GM12878 (cell line): ENCODE measurements around the gene COL1A2. TPM values are rescaled to one million over a fixed set of nuclear protein-coding genes. Genes with fewer than 3 reads are reported as not detected.

ENCODE experiments used
- ASH2L ChIP-seq: fragments of 300-600, 200-600 bp; sonication (generic); IDR thresholded peaks from 2 replicates; pipeline ENCODE4 v1.6.1; 2017; ENCODE audit warnings: low read depth, mild to moderate bottlenecking, borderline replicate concordance
- CTCF ChIP-seq, 3 experiments: IDR thresholded peaks in 2 of 3; conservative IDR thresholded peaks in 1 of 3; 2 replicates each; pipeline ENCODE4 v1.5.1; 2011; ENCODE audit warnings: low read depth in 3 of 3, low read length in 3 of 3, mild to moderate bottlenecking in 3 of 3, control low read depth in 2 of 3, moderate library complexity in 2 of 3, inconsistent platforms in 1 of 3, mixed read lengths in 1 of 3; ENCODE audit not compliant: control insufficient read depth in 2 of 3, insufficient read depth in 1 of 3; ENCODE audit errors: extremely low read depth in 1 of 3
- E4F1 ChIP-seq: fragments of 450-650 bp; IDR thresholded peaks from 2 replicates; pipeline ENCODE4 v1.6.1; 2018; ENCODE audit warnings: borderline replicate concordance, mild to moderate bottlenecking; ENCODE audit not compliant: partially characterized antibody
- GABPA ChIP-seq: IDR thresholded peaks from 2 replicates; pipeline ENCODE4 v1.6.1; 2014; ENCODE audit warnings: antibody characterized with exemption, low read depth, mild to moderate bottlenecking, inconsistent platforms
- IKZF2 ChIP-seq, 2 experiments: fragments of 450-650 bp; IDR thresholded peaks; 2 replicates each; pipeline ENCODE4 v1.6.1; 2017; ENCODE audit warnings: mild to moderate bottlenecking in 2 of 2, moderate library complexity in 2 of 2
- MYC ChIP-seq: IDR thresholded peaks from 2 replicates; pipeline ENCODE4 v1.6.1; 2011; ENCODE audit warnings: mild to moderate bottlenecking, low read length, moderate library complexity, inconsistent platforms; ENCODE audit not compliant: insufficient read depth, insufficient replicate concordance, insufficient read length, severe bottlenecking
- PBX3 ChIP-seq: IDR thresholded peaks from 2 replicates; pipeline ENCODE4 v1.6.1; 2011; ENCODE audit warnings: mild to moderate bottlenecking, low read depth, low read length, moderate library complexity; ENCODE audit not compliant: insufficient replicate concordance
- ZBED1 ChIP-seq: IDR thresholded peaks from 2 replicates; pipeline ENCODE4 v1.6.1; 2016; ENCODE audit warnings: borderline replicate concordance
- ZBTB33 ChIP-seq: fragments of 450-650 bp; IDR thresholded peaks from 2 replicates; pipeline ENCODE4 v1.6.1; 2017; ENCODE audit warnings: mild to moderate bottlenecking
- ZNF274 ChIP-seq: IDR thresholded peaks from one replicate; pipeline ENCODE4 v1.8.0; 2011; ENCODE audit not compliant: insufficient read length, insufficient read depth
- polyA plus RNA-seq, 11 experiments: library from polyadenylated mRNA; depleted of rRNA in 4 of 11; unstranded in 6 of 11; stranded (reverse) in 5 of 11; fragments of >200 nt; fragmentation: Nextera tagmentation in 4 of 11; fragmentation: Illumina TruSeq in 1 of 11; extraction: Ambion mirVana in 4 of 11; extraction: Trizol in 1 of 11; gene quantifications; 1 replicate in 1 of 11; 2 replicates in 10 of 11; pipeline versions ENCODE4 v1.2.1 to v1.2.3, GENCODE V29; 2011 to 2016; ENCODE audit warnings: inconsistent platforms in 2 of 11, missing spikeins in 2 of 11, low read depth in 1 of 11
- total RNA-seq, 4 experiments: library from RNA; depleted of rRNA in 3 of 4; stranded (reverse); fragments of >200 nt in 3 of 4; fragmentation: Illumina TruSeq in 1 of 4; extraction: Trizol in 1 of 4; gene quantifications; 2 replicates each; pipeline versions ENCODE4 v1.2.1 to v1.2.3, GENCODE V29; 2013 to 2021
- TF ChIP-seq, protein P1 (sequence below): fragments of 450-650 bp; IDR thresholded peaks from 2 replicates; pipeline ENCODE4 v1.6.1; 2018; ENCODE audit warnings: mild to moderate bottlenecking, low read depth, moderate library complexity; ENCODE audit not compliant: partially characterized antibody
- TF ChIP-seq, protein P2 (sequence below): fragments of 450-650 bp; IDR thresholded peaks from 2 replicates; pipeline ENCODE4 v1.6.1; 2016; ENCODE audit warnings: mild to moderate bottlenecking

The COL1A2 gene
- total and polyA plus RNA-seq, 10 of the 15 experiments (the other 5 are each of a cell fraction or from before 2014, with no cell fraction given) = 0.03 to 2.5 (median 0.76) TPM; not detected in 4

DNA sequence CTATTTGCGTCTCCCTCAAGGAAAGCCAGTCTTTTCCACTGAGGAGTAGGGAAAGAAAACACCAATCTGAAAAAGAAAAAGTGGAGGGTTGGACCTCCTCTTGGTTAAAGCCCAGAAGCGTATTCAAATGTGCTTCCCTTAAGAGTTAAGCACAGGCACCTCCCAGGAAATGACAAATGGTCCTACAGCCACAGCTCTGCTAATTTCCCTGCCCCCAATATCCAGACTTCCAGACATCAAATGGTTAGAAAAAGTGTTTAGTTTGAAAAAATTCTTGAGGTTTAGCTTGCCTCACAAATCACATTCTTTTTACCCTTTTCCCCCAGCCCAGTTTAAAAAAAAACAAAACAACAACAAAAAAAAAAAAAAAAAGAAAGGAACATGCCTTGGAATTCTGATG lies 19.0 kb upstream of the COL1A2 start (continued):
- TF ChIP-seq, protein P1, sequence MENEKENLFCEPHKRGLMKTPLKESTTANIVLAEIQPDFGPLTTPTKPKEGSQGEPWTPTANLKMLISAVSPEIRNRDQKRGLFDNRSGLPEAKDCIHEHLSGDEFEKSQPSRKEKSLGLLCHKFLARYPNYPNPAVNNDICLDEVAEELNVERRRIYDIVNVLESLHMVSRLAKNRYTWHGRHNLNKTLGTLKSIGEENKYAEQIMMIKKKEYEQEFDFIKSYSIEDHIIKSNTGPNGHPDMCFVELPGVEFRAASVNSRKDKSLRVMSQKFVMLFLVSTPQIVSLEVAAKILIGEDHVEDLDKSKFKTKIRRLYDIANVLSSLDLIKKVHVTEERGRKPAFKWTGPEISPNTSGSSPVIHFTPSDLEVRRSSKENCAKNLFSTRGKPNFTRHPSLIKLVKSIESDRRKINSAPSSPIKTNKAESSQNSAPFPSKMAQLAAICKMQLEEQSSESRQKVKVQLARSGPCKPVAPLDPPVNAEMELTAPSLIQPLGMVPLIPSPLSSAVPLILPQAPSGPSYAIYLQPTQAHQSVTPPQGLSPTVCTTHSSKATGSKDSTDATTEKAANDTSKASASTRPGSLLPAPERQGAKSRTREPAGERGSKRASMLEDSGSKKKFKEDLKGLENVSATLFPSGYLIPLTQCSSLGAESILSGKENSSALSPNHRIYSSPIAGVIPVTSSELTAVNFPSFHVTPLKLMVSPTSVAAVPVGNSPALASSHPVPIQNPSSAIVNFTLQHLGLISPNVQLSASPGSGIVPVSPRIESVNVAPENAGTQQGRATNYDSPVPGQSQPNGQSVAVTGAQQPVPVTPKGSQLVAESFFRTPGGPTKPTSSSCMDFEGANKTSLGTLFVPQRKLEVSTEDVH = no peak
- TF ChIP-seq GABPA (no peak), PBX3 (no peak), E4F1 (no peak), ASH2L (no peak), CTCF (IDR thresholded peaks at IDR 0.05 in 2 of 3, conservative IDR thresholded peaks at IDR 0.05 in 1 of 3; ENCODE audit: control insufficient read depth in 2 of 3, extremely low read depth in 1 of 3, insufficient read depth in 1 of 3, low read depth in 3 of 3, low read length in 3 of 3) (no peak), IKZF2 (IDR thresholded peaks at IDR 0.05) (no peak), MYC (no peak), ZBED1 (no peak), ZBTB33 (no peak), ZNF274 (no peak)
- TF ChIP-seq, protein P2, sequence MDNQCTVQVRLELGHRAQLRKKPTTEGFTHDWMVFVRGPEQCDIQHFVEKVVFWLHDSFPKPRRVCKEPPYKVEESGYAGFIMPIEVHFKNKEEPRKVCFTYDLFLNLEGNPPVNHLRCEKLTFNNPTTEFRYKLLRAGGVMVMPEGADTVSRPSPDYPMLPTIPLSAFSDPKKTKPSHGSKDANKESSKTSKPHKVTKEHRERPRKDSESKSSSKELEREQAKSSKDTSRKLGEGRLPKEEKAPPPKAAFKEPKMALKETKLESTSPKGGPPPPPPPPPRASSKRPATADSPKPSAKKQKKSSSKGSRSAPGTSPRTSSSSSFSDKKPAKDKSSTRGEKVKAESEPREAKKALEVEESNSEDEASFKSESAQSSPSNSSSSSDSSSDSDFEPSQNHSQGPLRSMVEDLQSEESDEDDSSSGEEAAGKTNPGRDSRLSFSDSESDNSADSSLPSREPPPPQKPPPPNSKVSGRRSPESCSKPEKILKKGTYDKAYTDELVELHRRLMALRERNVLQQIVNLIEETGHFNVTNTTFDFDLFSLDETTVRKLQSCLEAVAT = no peak
